ENCODE results near the gene LHFPL2. TPM values are rescaled to one million over a fixed set of nuclear protein-coding genes. Genes with fewer than 3 reads are reported as not detected.
"Not testable (repeated sequence)": the region's sequence is repeated elsewhere in the genome, so short reads cannot be mapped to it uniquely, and the experiment has no call there.

LHFPL2 gene
- total RNA-seq, 4 donors from 2014 or later: 14.7 to 127 (median 28.0) TPM

DNA sequence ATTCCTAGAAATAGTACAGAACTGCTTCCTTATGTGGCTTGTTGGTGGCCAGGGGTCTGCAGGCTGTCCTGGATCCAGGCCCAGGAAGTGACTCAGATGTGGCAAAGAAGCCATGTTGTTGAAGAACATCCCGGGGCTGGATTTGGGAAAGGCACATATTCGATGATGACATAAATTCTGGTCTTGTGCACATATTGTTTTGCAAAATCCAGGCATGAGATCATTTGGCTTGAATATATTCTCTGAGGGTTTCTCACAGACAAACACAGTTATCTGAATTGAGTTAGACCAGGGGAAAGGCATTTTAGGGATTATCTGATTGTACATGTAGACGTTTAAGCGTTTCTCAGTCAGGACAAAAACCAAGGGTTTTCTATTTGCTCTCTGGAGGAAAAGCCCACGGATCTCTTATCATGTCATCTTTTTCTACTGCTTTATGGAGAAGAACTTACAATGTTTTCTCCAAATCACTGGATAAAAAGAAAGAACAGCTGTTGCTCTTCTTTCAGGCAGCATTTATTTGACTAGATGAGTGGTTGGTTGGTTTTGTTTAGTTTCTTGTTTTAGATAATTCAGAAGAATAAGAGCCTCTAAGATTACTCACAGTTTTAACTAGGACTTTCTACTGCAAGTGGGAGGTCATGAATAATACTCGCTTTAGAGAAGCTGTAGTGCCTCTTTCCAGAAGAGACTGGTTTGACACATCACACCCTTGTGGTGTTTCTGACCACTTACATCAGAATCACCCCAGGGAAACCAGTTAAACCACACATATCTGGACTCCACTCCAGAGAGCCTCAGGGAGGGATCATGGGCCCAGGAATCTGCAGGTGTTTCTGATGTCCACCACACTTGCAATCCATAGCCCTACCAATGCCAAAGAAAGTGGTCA, 29.5 kb upstream of the LHFPL2 start:
- TF ChIP-seq, protein P1, sequence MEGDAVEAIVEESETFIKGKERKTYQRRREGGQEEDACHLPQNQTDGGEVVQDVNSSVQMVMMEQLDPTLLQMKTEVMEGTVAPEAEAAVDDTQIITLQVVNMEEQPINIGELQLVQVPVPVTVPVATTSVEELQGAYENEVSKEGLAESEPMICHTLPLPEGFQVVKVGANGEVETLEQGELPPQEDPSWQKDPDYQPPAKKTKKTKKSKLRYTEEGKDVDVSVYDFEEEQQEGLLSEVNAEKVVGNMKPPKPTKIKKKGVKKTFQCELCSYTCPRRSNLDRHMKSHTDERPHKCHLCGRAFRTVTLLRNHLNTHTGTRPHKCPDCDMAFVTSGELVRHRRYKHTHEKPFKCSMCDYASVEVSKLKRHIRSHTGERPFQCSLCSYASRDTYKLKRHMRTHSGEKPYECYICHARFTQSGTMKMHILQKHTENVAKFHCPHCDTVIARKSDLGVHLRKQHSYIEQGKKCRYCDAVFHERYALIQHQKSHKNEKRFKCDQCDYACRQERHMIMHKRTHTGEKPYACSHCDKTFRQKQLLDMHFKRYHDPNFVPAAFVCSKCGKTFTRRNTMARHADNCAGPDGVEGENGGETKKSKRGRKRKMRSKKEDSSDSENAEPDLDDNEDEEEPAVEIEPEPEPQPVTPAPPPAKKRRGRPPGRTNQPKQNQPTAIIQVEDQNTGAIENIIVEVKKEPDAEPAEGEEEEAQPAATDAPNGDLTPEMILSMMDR (IDR thresholded peaks at IDR 0.05): no peak
- TF ChIP-seq POLR2A (IDR thresholded peaks at IDR 0.05): no peak
- Histone ChIP-seq H3K27me3 (no peaks in the 10 kb centered on the region), H3K4me3 (no peak overlapping the region), H3K27ac (peak overlapping the region; percentile 60 to 83), H3K4me1 (no peaks in the 10 kb centered on the region), H3K36me3 (no peaks in the 10 kb centered on the region), H3K9me3 (no peaks in the 10 kb centered on the region)
- DNase-seq: peak; percentile 78 to 85
- intact Hi-C loops (cut with DNase I; ENCODE audit: low total_unique reads): no loop called here

DNA sequence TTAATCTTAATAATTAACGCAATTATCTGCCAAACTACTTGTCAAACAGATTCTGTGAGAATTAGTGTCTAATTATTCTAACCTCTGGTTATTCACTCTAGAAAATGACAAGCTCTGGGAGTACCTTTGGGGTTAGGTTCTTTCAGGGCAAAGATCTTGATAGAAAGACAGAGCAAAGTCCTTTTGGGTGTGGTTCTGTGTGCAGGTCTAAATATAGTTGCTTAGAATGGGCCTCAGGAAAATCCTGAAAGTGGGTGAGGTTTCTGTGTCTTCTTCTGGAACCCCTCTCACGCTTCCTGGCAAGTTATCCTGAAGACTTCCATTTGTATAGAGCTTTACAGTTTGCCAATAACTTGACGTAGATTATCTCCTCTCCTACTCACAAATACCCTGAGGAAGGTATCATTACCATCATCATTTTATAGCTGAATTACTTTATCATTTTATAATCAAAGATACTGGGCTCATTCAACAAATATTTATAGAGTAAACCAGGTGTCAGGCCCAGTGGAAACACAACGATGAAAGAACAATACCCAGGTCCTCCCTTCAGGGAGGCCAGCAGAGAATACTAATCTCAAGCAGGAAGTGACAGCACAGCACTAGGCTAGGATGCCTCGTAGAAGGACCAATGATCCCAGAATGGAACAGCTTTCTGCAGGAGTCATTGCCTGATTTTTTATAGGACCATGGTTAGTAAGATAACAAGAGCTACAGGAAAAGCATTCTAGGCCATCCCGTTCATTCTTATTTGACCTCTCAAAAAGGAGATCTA, 27.6 kb upstream of the LHFPL2 start:
- TF ChIP-seq, protein P1 (IDR thresholded peaks at IDR 0.05): no peak
- TF ChIP-seq POLR2A (IDR thresholded peaks at IDR 0.05): no peak

DNA sequence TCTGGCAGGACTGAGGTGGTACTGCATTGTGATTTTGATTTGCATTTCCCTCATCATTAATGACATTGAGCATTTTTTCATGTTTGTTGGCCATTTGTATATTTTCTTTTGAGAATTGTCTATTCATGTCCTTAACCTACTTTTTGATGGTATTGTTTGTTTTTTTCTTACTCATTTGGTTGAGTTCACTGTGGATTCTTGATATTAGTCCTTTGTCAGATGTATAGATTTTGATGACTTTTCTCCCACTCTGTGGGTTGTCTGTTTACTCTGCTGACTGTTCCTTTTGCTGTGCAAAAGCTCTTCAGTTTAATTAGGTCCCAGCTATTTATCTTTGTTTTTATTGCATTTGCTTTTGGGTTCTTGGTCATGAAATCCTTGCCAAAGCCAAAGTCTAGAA, 25.3 kb upstream of the LHFPL2 start:
- DNase-seq; H3K9me3 ChIP-seq; H3K4me3 ChIP-seq; intact Hi-C loops (cut with DNase I; ENCODE audit: low total_unique reads); H3K36me3 ChIP-seq; H3K27ac ChIP-seq; H3K27me3 ChIP-seq; H3K4me1 ChIP-seq: not testable (repeated sequence)

More for the DNA sequence above, 27.6 kb upstream of the LHFPL2 start:
- intact Hi-C loops (cut with DNase I; ENCODE audit: low total_unique reads): no loop called here
- Histone ChIP-seq H3K4me1 (no peaks in the 10 kb centered on the region), H3K36me3 (no peaks in the 10 kb centered on the region), H3K4me3 (no peak overlapping the region), H3K27me3 (no peaks in the 10 kb centered on the region), H3K9me3 (no peaks in the 10 kb centered on the region), H3K27ac (no peak overlapping the region)
- no peak for DNase-seq

DNA sequence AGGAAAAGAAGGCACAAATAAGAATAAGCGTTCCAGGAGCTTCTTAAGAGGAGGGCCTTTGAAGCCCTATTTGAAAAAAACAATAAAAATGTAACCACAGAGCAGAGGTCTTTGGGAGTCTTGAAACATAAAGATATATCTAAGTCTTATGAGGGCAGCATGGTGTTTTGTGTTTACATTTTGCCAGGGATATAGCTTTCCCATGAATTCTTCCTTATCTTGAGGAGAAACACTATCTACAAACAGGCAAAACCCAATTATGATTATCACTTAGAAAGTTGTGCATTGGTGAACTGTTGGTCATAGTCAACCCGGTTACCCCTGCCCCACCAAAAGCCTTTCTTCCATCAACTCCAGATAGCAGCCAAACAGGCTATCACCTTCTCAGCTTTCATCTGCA, 23.6 kb upstream of the LHFPL2 start:
- Histone ChIP-seq H3K4me1 (no peaks in the 10 kb centered on the region), H3K9me3 (no peaks in the 10 kb centered on the region), H3K27me3 (no peaks in the 10 kb centered on the region), H3K4me3 (no peak overlapping the region), H3K27ac (peak overlapping the region in 1 of 2 donors; percentile 47), H3K36me3 (no peaks in the 10 kb centered on the region)
- DNase-seq: no peak
- intact Hi-C loops (cut with DNase I; ENCODE audit: low total_unique reads): no loop called here
- TF ChIP-seq POLR2A (IDR thresholded peaks at IDR 0.05): no peak
- TF ChIP-seq, protein P1 (IDR thresholded peaks at IDR 0.05): no peak

DNA sequence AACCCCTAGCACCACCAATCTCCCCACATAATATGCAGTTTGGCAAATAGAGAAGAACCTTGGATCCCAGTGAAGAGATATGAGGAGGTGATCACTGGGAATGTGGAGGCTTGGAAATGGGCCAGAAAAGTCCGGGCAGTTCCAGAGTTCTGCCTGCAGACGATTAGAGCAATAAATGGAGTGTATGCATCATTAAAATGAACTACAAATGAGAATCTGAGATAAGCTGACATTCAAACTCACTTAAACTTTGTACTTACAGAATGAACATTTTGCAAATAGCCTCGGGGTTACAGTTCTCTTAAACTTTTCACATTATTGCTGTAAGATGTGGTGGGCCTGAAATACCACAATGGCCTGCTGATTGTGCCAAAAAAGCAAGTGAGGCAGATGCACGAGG, 23.0 kb upstream of the LHFPL2 start:
- Histone ChIP-seq H3K36me3 (no peaks in the 10 kb centered on the region), H3K9me3 (no peaks in the 10 kb centered on the region), H3K27me3 (no peaks in the 10 kb centered on the region), H3K27ac (peak overlapping the region; percentile 46 to 47), H3K4me1 (no peaks in the 10 kb centered on the region), H3K4me3 (no peak overlapping the region)
- TF ChIP-seq, protein P1 (IDR thresholded peaks at IDR 0.05): no peak
- no peak for TF ChIP-seq POLR2A (IDR thresholded peaks at IDR 0.05)
- intact Hi-C loops (cut with DNase I; ENCODE audit: low total_unique reads): no loop called here
- peak; percentile 32 to 39 for DNase-seq

Data from uterus (tissue), 4 donors.